ENCODE results near the gene S100PBP. TPM values are rescaled to one million over a fixed set of nuclear protein-coding genes. Genes with fewer than 3 reads are reported as not detected.

The S100PBP gene
- total RNA-seq, 1 donor: 46.6 TPM

- H3K4me3 ChIP-seq (ENCODE audit: low read depth, low read length): no peak overlapping the region
- no peak for DNase-seq (ENCODE audit: low read depth)
- no peak for TF ChIP-seq CTCF (IDR thresholded peaks at IDR 0.05; ENCODE audit: insufficient read depth, low read depth, low read length)
Measured at GRCh38 chr1:32896451-32896850, 79.0 kb downstream of the S100PBP start.

GRCh38 chr1:32897082-32898049 is 79.9 kb downstream of the S100PBP start:
- no peak for DNase-seq (ENCODE audit: low read depth)
- no peak overlapping the region for H3K4me3 ChIP-seq (ENCODE audit: low read depth, low read length)
- no peak for TF ChIP-seq CTCF (IDR thresholded peaks at IDR 0.05; ENCODE audit: insufficient read depth, low read depth, low read length)

GRCh38 chr1:32898056-32898455 is 80.6 kb downstream of the S100PBP start:
- H3K4me3 ChIP-seq (ENCODE audit: low read depth, low read length): no peak overlapping the region
- no peak for DNase-seq (ENCODE audit: low read depth)
- TF ChIP-seq CTCF (IDR thresholded peaks at IDR 0.05; ENCODE audit: insufficient read depth, low read depth, low read length): no peak

GRCh38 chr1:32898958-32899357 is 81.5 kb downstream of the S100PBP start:
- DNase-seq (ENCODE audit: low read depth): no peak
- H3K4me3 ChIP-seq (ENCODE audit: low read depth, low read length): no peak overlapping the region
- TF ChIP-seq CTCF (IDR thresholded peaks at IDR 0.05; ENCODE audit: insufficient read depth, low read depth, low read length): no peak

- H3K4me3 ChIP-seq (ENCODE audit: low read depth, low read length): no peak overlapping the region
- DNase-seq (ENCODE audit: low read depth): no peak
- no peak for TF ChIP-seq CTCF (IDR thresholded peaks at IDR 0.05; ENCODE audit: insufficient read depth, low read depth, low read length)
Measured at GRCh38 chr1:32899586-32900296, 82.3 kb downstream of the S100PBP start.

GRCh38 chr1:32900371-32900955 is 83.0 kb downstream of the S100PBP start:
- DNase-seq (ENCODE audit: low read depth): no peak
- no peak for TF ChIP-seq CTCF (IDR thresholded peaks at IDR 0.05; ENCODE audit: insufficient read depth, low read depth, low read length)
- peak overlapping the region; percentile 68 for H3K4me3 ChIP-seq (ENCODE audit: low read depth, low read length)
